WERI-Rb-1 (cell line): ENCODE measurements around the gene PCBD2.
"Not testable (repeated sequence)": the region's sequence is repeated elsewhere in the genome, so short reads cannot be mapped to it uniquely, and the experiment has no call there.

Experiments used
- DNase-seq: peaks from one replicate; pipeline ENCODE4 v3.0.0-alpha.2; 2020
- H3K27ac ChIP-seq: fragments of 250-450 bp; sonication (Bioruptor Pico); 2 replicates; pipeline ENCODE4 v1.5.1; 2020; ENCODE audit warnings: mild to moderate bottlenecking, moderate library complexity
- H3K27me3 ChIP-seq: fragments of 250-450 bp; sonication (Bioruptor Pico); 2 replicates; pipeline ENCODE4 v1.5.1; 2021; ENCODE audit warnings: mild to moderate bottlenecking, low read depth, moderate library complexity; ENCODE audit not compliant: insufficient read depth, severe bottlenecking
- H3K36me3 ChIP-seq: fragments of 250-450 bp; sonication (Bioruptor Pico); 2 replicates; pipeline ENCODE4 v1.5.1; 2020; ENCODE audit warnings: mild to moderate bottlenecking, moderate library complexity
- H3K4me3 ChIP-seq: 2 replicates; pipeline ENCODE4 v1.5.1; 2011; ENCODE audit warnings: low read depth, mild to moderate bottlenecking, control low read depth, low read length
- H3K9me3 ChIP-seq: fragments of 250-450 bp; sonication (Bioruptor Pico); 2 replicates; pipeline ENCODE4 v1.5.1; 2021; ENCODE audit warnings: mild to moderate bottlenecking, moderate library complexity; ENCODE audit not compliant: severe bottlenecking
- TF ChIP-seq, protein P1 (sequence below): IDR thresholded peaks from 2 replicates; pipeline ENCODE4 v1.5.1; 2011; ENCODE audit warnings: low read depth, mild to moderate bottlenecking, control low read depth, inconsistent platforms, low read length

Gene PCBD2

GRCh38 chr5:134976841-134977240 is 71.9 kb downstream of the PCBD2 start:
- H3K27ac ChIP-seq: no peak overlapping the region

GRCh38 chr5:134979416-134979815 is 74.5 kb downstream of the PCBD2 start:
- Histone ChIP-seq H3K4me3 (no peak overlapping the region), H3K36me3 (no peaks in the 10 kb centered on the region; the same call in none of the 2 replicates), H3K27me3 (no peaks in the 10 kb centered on the region), H3K27ac (no peak overlapping the region), H3K9me3 (peaks cover 8% of the 10 kb centered on the region)
- TF ChIP-seq, protein P1, sequence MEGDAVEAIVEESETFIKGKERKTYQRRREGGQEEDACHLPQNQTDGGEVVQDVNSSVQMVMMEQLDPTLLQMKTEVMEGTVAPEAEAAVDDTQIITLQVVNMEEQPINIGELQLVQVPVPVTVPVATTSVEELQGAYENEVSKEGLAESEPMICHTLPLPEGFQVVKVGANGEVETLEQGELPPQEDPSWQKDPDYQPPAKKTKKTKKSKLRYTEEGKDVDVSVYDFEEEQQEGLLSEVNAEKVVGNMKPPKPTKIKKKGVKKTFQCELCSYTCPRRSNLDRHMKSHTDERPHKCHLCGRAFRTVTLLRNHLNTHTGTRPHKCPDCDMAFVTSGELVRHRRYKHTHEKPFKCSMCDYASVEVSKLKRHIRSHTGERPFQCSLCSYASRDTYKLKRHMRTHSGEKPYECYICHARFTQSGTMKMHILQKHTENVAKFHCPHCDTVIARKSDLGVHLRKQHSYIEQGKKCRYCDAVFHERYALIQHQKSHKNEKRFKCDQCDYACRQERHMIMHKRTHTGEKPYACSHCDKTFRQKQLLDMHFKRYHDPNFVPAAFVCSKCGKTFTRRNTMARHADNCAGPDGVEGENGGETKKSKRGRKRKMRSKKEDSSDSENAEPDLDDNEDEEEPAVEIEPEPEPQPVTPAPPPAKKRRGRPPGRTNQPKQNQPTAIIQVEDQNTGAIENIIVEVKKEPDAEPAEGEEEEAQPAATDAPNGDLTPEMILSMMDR: no peak
- no peak for DNase-seq

More at GRCh38 chr5:134976841-134977240, 71.9 kb downstream of the PCBD2 start:
- Histone ChIP-seq H3K4me3 (no peak overlapping the region), H3K27me3 (no peaks in the 10 kb centered on the region), H3K9me3 (peaks cover 2% of the 10 kb centered on the region), H3K36me3 (no peaks in the 10 kb centered on the region; the same call in none of the 2 replicates)
- TF ChIP-seq, protein P1: no peak
- DNase-seq: no peak

- H3K36me3 ChIP-seq: no peaks in the 10 kb centered on the region; the same call in none of the 2 replicates
- TF ChIP-seq, protein P1: no peak
- H3K27ac ChIP-seq: no peak overlapping the region
- H3K9me3 ChIP-seq: peaks cover 8% of the 10 kb centered on the region
- H3K4me3 ChIP-seq: no peak overlapping the region
- H3K27me3 ChIP-seq: no peaks in the 10 kb centered on the region
- no peak for DNase-seq
Observed at GRCh38 chr5:134982230-134982629, 77.3 kb downstream of the PCBD2 start.

- TF ChIP-seq, protein P1: no peak
- Histone ChIP-seq H3K27me3 (no peaks in the 10 kb centered on the region), H3K4me3 (no peak overlapping the region), H3K36me3 (no peaks in the 10 kb centered on the region), H3K9me3 (no peaks in the 10 kb centered on the region), H3K27ac (no peak overlapping the region)
- no peak for DNase-seq
Observed at GRCh38 chr5:134989266-134989830, 84.4 kb downstream of the PCBD2 start.

- not testable (repeated sequence) for H3K9me3 ChIP-seq, H3K27ac ChIP-seq, H3K4me3 ChIP-seq, DNase-seq, H3K36me3 ChIP-seq, H3K27me3 ChIP-seq
Observed at GRCh38 chr5:134990183-134990582, 85.3 kb downstream of the PCBD2 start.

- no peak for DNase-seq
- Histone ChIP-seq H3K9me3 (no peaks in the 10 kb centered on the region), H3K36me3 (no peaks in the 10 kb centered on the region)
Observed at GRCh38 chr5:134992148-134992547, 87.2 kb downstream of the PCBD2 start.

More at GRCh38 chr5:134992148-134992547, 87.2 kb downstream of the PCBD2 start:
- Histone ChIP-seq H3K27me3 (no peaks in the 10 kb centered on the region), H3K4me3 (no peak overlapping the region), H3K27ac (no peak overlapping the region)
- TF ChIP-seq, protein P1: no peak
